ENCODE data around the gene SMIM45.

Gene SMIM45

DNA sequence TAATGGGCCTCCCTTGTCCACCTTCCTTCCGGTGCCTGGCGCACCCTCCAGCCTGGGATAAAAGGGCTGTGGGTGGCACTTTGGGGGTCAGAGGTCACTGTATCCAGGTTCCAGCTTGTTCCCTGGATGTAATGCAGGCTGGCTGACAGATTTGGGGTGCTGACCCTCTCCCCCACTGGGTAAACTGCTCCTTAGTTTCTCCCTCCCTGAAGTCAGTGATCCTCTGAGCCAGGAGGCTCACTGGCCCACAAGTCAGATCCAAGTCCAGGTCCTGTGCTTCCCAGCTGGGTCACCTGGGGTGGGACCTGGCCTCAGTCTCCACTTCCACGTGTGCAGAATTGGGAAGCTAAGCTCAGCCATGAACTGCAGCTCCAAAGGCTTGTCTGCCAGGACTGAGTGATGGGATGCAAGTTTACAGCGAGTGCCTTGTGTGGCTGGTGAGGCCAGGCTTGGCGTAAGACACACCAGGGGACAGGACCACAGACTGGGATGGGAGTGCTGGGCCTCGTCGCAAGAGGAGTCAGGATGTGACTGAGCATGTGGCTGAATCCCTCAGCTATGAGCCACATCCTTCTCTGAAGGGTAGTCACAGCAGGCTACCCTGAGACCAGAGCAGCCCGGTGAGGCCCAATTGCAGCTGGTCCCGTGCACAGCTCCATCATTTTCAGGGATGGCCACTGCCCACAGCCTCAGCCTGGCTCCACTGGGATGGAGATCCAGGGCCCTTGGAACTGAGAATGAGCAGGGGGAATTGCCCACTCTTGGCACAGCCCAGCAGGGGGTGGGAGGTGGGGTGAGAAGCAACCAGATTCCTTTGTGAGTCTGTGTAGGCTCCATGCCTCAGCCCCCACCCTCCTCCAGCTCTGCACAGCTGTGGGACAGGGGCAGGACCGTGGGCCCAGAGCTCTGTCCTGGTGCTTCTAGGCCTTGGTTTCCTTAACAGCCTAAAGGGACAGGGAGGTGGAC, 44.2 kb upstream of the SMIM45 start:
- H3K9me3 Mint-ChIP-seq: no peaks in the 10 kb centered on the region
- H3K27ac Mint-ChIP-seq: no peak overlapping the region
- TF ChIP-seq, protein P1, sequence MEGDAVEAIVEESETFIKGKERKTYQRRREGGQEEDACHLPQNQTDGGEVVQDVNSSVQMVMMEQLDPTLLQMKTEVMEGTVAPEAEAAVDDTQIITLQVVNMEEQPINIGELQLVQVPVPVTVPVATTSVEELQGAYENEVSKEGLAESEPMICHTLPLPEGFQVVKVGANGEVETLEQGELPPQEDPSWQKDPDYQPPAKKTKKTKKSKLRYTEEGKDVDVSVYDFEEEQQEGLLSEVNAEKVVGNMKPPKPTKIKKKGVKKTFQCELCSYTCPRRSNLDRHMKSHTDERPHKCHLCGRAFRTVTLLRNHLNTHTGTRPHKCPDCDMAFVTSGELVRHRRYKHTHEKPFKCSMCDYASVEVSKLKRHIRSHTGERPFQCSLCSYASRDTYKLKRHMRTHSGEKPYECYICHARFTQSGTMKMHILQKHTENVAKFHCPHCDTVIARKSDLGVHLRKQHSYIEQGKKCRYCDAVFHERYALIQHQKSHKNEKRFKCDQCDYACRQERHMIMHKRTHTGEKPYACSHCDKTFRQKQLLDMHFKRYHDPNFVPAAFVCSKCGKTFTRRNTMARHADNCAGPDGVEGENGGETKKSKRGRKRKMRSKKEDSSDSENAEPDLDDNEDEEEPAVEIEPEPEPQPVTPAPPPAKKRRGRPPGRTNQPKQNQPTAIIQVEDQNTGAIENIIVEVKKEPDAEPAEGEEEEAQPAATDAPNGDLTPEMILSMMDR (conservative IDR thresholded peaks at IDR 0.05): no peak
- no peaks in the 10 kb centered on the region for H3K4me1 Mint-ChIP-seq (ENCODE audit: unreplicated experiment)
- peaks cover 25% of the 10 kb centered on the region for H3K27me3 Mint-ChIP-seq
- DNase-seq (ENCODE audit: extremely low spot score, unreplicated experiment): no peak
- H3K36me3 Mint-ChIP-seq: peaks cover 5% of the 10 kb centered on the region
- H3K4me3 Mint-ChIP-seq: no peak overlapping the region

DNA sequence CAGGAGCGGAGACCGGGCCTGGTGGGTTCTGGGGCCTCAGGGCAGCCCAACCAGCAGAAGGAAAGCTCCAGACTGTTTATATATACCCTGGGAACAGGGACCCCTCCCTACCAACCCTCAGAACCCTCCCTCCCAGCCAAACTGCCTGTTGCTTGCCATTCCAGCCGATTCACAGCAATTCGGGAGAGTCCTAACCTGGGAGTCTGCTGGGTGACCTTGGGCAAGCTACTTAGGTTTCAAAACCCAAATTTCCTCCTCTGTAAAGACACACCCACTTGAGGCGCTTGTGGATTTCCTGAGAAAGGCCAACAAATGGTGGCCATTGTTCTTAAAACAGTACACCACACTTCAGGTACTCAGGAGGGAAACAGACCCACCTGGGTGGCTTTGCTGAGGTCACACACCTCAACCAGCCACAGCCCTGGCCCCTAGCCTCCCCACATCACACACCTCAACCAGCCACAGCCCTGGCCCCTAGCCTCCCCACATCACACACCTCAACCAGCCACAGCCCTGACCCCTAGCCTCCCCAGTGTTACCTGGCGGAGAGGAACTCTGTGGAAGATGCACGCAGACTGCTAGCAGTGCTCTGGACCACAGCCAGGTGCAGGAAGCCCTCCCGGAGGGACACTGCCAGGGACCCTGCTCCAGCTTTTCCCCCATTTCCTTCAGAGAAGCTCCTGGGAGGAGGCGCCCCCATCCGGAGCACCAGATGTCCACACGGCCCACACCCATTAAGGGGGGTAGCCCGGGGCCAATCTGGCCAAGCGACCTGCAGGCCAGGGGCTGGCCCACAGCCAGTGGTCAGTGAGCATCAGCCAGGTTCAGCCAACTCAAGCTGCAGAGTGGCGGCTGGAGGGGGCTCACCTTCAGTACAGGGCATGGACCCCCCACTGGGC, 43.3 kb upstream of the SMIM45 start:
- DNase-seq (ENCODE audit: extremely low spot score, unreplicated experiment): no peak
- H3K27ac Mint-ChIP-seq: no peak overlapping the region
- H3K27me3 Mint-ChIP-seq: peaks cover 33% of the 10 kb centered on the region
- H3K4me1 Mint-ChIP-seq (ENCODE audit: unreplicated experiment): no peaks in the 10 kb centered on the region
- peak overlapping the region; percentile 57 for H3K4me3 Mint-ChIP-seq
- H3K36me3 Mint-ChIP-seq: peaks cover 5% of the 10 kb centered on the region
- TF ChIP-seq, protein P1 (conservative IDR thresholded peaks at IDR 0.05): no peak
- H3K9me3 Mint-ChIP-seq: no peaks in the 10 kb centered on the region

DNA sequence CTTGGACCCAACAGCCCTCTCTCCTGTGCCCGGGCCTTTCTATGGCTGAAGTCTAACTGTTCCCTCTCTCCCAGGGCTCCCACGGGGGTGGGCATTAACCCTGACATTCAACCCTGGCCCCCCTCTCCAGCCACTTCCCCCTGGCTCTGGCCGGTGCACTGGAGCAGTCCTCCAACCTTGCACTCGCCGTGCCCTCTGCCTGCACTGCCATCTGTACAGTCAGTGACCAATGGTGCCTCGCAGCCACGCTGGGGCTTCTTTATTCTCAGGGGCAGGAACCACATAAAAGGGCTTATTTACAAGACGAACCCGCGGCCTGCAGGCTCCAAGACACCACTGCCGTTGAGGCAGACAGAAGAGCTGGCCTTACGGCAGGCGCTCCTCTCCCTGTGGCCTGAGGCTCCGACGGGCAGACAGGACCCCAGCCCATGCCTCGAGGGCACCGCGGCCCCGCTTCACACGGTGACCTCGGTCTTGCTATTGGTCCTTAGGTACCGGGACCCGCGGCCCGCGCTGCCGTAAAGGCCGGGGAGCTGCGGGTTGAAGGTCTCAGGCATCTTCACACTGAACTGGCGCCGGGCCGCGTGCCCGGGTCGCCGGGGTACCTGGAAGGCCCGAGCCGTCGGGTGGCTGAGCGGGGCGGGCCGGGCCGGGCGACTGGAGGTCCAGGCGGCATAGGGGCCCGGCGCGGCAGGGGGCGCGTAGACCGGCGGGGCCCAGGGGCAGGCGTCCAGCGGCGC, 42.5 kb upstream of the SMIM45 start:
- no peak for DNase-seq (ENCODE audit: extremely low spot score, unreplicated experiment)
- no peaks in the 10 kb centered on the region for H3K4me1 Mint-ChIP-seq (ENCODE audit: unreplicated experiment)
- H3K27ac Mint-ChIP-seq: no peak overlapping the region
- no peaks in the 10 kb centered on the region for H3K9me3 Mint-ChIP-seq
- TF ChIP-seq, protein P1 (conservative IDR thresholded peaks at IDR 0.05): no peak
- H3K36me3 Mint-ChIP-seq: peaks cover 5% of the 10 kb centered on the region
- H3K27me3 Mint-ChIP-seq: peaks cover 33% of the 10 kb centered on the region
- H3K4me3 Mint-ChIP-seq: peak overlapping the region; percentile 54

DNA sequence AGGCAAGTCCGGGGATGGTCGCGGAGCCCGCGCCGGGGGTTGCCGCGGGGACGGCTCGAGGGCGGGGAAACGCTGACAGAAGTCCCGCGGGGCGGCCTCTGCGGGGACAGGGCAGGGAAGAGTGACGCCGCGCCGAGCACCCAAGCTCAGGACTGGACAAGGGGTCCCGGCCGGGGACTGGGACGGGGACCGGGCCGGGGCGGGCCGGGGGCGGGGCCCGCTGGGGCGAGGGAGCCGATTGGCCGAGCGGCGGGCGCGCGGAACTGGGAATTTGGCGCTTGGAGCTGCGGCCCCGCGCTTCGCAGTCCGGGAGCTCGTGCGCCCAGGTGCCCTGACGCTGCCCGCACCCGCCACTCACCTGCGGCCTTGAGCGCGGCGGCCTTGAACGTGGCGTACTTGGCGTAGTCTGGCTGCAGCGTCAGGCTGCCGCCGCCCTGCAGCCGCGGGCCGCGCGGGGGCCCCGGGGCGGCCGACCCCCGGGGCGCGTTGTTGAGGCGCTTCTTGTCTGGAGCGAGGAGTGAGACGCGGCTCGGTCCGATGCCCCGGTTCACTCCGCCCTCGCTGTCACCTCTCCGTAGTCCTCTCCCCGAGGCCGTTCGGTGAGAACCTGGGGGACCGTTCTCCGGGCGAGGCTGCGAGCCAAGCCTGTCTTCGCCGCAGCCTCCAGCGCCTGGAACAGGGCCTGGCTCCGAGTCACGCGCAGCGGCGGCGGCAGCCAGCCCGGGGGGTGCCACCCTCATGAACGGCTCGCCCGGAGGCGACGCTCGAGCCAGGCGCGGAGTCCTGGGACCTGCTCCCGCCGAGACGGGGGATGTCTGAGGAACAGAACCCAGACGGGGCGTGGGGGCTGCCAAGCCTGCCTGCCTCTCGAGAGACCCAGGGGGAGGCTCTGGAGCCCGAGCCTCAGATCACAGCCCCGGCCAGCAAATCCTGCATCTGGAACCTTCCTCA, 41.6 kb upstream of the SMIM45 start:
- no peaks in the 10 kb centered on the region for H3K9me3 Mint-ChIP-seq
- no peak overlapping the region for H3K4me3 Mint-ChIP-seq
- no peak for DNase-seq (ENCODE audit: extremely low spot score, unreplicated experiment)
- H3K27ac Mint-ChIP-seq: no peak overlapping the region
- H3K27me3 Mint-ChIP-seq: peaks cover 36% of the 10 kb centered on the region
- no peaks in the 10 kb centered on the region for H3K4me1 Mint-ChIP-seq (ENCODE audit: unreplicated experiment)
- peaks cover 5% of the 10 kb centered on the region for H3K36me3 Mint-ChIP-seq
- TF ChIP-seq, protein P1 (conservative IDR thresholded peaks at IDR 0.05): no peak

All from type B pancreatic cell (in vitro differentiated cells).